Duodenal mucosa (tissue), 2 donors: ENCODE results near the gene RIT1.

Experiments
- H3K27ac ChIP-seq: one replicate; pipeline ENCODE4 v1.7.0; 2013; ENCODE audit warnings: low read depth, low read length
- H3K27me3 ChIP-seq, 2 donors: one replicate each; pipeline ENCODE4 v1.7.0; 2013; ENCODE audit warnings: low read length in 2 of 2, control low read depth in 1 of 2; ENCODE audit not compliant: insufficient read depth in 2 of 2, control insufficient read depth in 1 of 2
- H3K36me3 ChIP-seq, 2 donors: one replicate each; pipeline ENCODE4 v1.7.0; 2013; ENCODE audit warnings: low read length in 2 of 2, control low read depth in 1 of 2; ENCODE audit not compliant: insufficient read depth in 2 of 2, control insufficient read depth in 1 of 2
- H3K4me1 ChIP-seq, 2 donors: one replicate each; pipeline ENCODE4 v1.7.0; 2013; ENCODE audit warnings: low read length in 2 of 2, control low read depth in 1 of 2; ENCODE audit not compliant: insufficient read depth in 2 of 2, control insufficient read depth in 1 of 2
- H3K4me3 ChIP-seq, 2 donors: one replicate each; pipeline ENCODE4 v1.7.0; 2013; ENCODE audit warnings: low read length in 2 of 2, low read depth in 1 of 2
- H3K9ac ChIP-seq, 2 donors: one replicate each; pipeline ENCODE4 v1.7.0; 2013; ENCODE audit warnings: low read length in 2 of 2, low read depth in 1 of 2
- H3K9me3 ChIP-seq, 2 donors: one replicate each; pipeline ENCODE4 v1.7.0; 2013; ENCODE audit warnings: low read length in 2 of 2, control low read depth in 1 of 2; ENCODE audit not compliant: control insufficient read depth in 1 of 2

RIT1 gene, protein sequence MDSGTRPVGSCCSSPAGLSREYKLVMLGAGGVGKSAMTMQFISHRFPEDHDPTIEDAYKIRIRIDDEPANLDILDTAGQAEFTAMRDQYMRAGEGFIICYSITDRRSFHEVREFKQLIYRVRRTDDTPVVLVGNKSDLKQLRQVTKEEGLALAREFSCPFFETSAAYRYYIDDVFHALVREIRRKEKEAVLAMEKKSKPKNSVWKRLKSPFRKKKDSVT

DNA sequence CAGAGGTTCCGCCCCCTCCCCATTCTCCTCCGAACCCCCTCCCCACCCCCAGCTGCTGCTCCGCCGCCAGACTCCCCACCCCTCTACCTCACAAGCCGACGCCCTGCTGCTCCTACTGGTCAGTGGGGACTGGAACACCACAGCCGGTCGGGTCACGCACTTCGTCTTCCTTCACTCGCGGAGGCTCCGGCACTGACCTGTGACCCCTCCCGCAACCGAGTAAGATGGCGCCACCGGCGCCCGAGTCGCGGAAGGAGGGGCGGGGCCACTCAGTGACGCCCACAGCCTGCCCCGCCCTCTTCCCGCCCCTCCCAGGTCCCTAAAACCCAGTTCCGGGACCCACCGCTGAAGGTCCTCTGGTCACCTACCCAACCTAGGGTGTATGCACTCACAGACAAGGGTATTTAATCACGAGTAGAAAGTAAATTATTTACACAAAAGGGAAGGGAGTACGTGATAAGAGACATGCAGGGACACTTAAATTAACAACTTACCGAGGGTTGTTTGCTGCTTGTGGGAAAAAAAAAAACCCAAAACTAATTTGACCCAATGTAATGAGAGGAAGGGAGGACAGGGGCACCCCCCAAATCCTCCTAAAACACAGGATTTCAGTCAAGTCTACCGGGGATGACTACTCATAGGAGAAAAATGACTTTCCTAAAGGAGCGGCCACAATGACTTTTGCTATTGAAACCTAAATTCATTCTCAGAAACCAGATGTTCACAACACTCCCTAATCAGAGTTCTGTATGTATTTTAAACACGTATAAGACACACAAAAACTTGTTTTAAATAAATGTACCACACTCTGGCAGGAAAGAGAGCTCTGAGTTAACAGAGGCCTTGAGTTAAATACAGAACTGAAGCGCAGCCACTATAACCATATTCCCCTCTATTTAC is at the start of gene RIT1:
Gene RIT1, minus strand, starts transcription at position 194 of the 900 bp plus-strand sequence. CDS start 588 bp downstream, outside the sequence.
- peaks cover 14 to 18% of the 10 kb centered on the region in 2 donors for H3K4me1 ChIP-seq
- peak within 1 kb of the TSS; percentile 89 to 93 for H3K4me3 ChIP-seq
- H3K27me3 ChIP-seq, result no peaks in the 10 kb centered on the region
- no peaks in the 10 kb centered on the region for H3K9me3 ChIP-seq
- H3K27ac ChIP-seq, result peak within 1 kb of the TSS; percentile 69
- peak within 1 kb of the TSS; percentile 78 to 89 for H3K9ac ChIP-seq
- peaks cover 28 to 43% of the 10 kb centered on the region in 2 donors for H3K36me3 ChIP-seq

- no peak overlapping the region for H3K9ac ChIP-seq
- H3K9me3 ChIP-seq, result no peaks in the 10 kb centered on the region
- H3K4me1 ChIP-seq, result peaks cover 6 to 7% of the 10 kb centered on the region in 2 donors
- no peak overlapping the region for H3K27ac ChIP-seq
- H3K27me3 ChIP-seq, result no peaks in the 10 kb centered on the region
- H3K4me3 ChIP-seq, result no peak overlapping the region
- peaks cover 34 to 76% of the 10 kb centered on the region in 2 donors for H3K36me3 ChIP-seq
Measured at GRCh38 chr1:155960081-155960745, 49.1 kb upstream of the RIT1 start.

DNA sequence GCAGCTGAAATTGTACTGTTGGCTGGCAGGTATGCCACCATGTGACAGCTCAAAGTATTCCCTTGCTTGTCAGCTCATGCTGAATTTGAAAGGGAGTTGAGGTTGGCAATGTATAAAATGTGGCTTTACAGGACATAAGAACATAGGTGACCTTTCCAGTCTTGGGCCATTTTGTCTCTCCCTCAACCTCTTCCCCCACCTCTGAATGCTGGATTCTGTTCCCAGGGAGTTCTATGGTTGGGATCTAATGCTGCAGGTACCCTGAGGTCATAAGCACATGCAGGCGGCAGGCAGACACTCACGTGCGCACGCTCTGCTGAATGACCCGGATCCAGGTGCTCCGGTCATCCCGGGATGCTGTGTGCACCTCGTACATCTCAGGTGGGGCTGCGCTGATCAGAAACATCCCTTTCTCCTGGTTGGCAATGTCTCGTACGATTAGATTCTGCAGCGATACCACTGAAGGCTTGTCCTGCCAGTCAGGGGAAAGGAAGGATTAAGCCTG is 46.3 kb upstream of the RIT1 start:
- Histone ChIP-seq H3K4me1 (peaks cover 0 to under 1% of the 10 kb centered on the region in 2 donors), H3K27ac (no peak overlapping the region), H3K36me3 (peaks cover 32 to 78% of the 10 kb centered on the region in 2 donors), H3K9me3 (no peaks in the 10 kb centered on the region), H3K27me3 (no peaks in the 10 kb centered on the region), H3K4me3 (no peak overlapping the region), H3K9ac (no peak overlapping the region)

- H3K4me3 ChIP-seq, result no peak overlapping the region
- H3K27ac ChIP-seq, result no peak overlapping the region
- no peaks in the 10 kb centered on the region for H3K27me3 ChIP-seq
- peaks cover 40 to 84% of the 10 kb centered on the region in 2 donors for H3K36me3 ChIP-seq
- no peaks in the 10 kb centered on the region for H3K9me3 ChIP-seq
- H3K9ac ChIP-seq, result no peak overlapping the region
- no peaks in the 10 kb centered on the region for H3K4me1 ChIP-seq
Measured at GRCh38 chr1:155954645-155955044, 43.5 kb upstream of the RIT1 start.

- Histone ChIP-seq H3K27me3 (no peaks in the 10 kb centered on the region), H3K9me3 (no peaks in the 10 kb centered on the region), H3K4me1 (no peaks in the 10 kb centered on the region), H3K27ac (no peak overlapping the region), H3K9ac (no peak overlapping the region), H3K36me3 (peaks cover 42 to 74% of the 10 kb centered on the region in 2 donors), H3K4me3 (no peak overlapping the region)
Measured at GRCh38 chr1:155952505-155952890, 41.3 kb upstream of the RIT1 start.

DNA sequence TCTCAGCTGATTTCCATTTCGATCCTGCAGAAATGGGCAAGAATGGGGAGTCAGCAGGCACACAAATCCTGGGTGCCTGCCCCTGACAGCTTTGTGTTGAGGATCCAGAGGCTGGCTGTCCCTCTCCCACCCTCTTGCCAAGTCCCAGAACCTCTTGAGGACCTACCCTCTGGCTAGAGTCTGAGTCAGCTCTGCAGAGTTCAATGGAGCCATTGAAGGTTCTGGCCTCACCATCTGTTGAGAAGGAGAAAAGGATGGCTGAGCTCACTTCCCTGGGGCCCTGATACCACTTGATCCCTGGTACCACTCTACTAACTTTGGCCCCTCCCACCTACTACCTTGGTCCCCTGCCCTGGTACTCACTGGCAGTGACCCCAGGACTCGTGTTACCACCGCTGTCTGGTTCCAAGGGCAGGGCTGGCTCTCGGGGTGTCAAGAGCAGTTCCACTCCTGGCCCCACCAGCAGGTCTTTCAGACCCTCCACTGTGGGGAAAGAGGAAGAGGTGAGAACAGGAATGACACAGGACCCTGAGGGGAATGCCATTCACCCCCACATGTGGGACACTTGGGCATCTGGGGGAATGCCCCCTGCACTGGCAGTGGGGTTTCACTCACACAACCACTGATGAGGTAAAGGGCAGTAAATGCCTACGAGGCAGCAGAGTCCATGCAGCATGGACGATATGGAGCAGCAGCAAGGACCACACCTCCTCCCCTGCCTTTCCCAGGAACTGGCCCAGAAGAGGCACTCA is 40.8 kb upstream of the RIT1 start:
- Histone ChIP-seq H3K27ac (no peak overlapping the region), H3K4me3 (no peak overlapping the region), H3K9ac (no peak overlapping the region), H3K9me3 (no peaks in the 10 kb centered on the region), H3K4me1 (no peaks in the 10 kb centered on the region), H3K36me3 (peaks cover 44 to 72% of the 10 kb centered on the region in 2 donors), H3K27me3 (no peaks in the 10 kb centered on the region)

- H3K9me3 ChIP-seq, result no peaks in the 10 kb centered on the region
- H3K27ac ChIP-seq, result no peak overlapping the region
- no peak overlapping the region for H3K9ac ChIP-seq
- peaks cover 46 to 68% of the 10 kb centered on the region in 2 donors for H3K36me3 ChIP-seq
- H3K4me1 ChIP-seq, result peaks cover 0 to 7% of the 10 kb centered on the region in 2 donors
- no peaks in the 10 kb centered on the region for H3K27me3 ChIP-seq
- no peak overlapping the region for H3K4me3 ChIP-seq
Measured at GRCh38 chr1:155950829-155951228, 39.7 kb upstream of the RIT1 start.

- Histone ChIP-seq H3K4me3 (no peak overlapping the region), H3K9ac (no peak overlapping the region), H3K27ac (no peak overlapping the region), H3K4me1 (peaks cover 28 to 33% of the 10 kb centered on the region in 2 donors), H3K36me3 (peaks cover 38 to 44% of the 10 kb centered on the region in 2 donors), H3K27me3 (no peaks in the 10 kb centered on the region), H3K9me3 (no peaks in the 10 kb centered on the region)
Measured at GRCh38 chr1:155947741-155948140, 36.6 kb upstream of the RIT1 start.

DNA sequence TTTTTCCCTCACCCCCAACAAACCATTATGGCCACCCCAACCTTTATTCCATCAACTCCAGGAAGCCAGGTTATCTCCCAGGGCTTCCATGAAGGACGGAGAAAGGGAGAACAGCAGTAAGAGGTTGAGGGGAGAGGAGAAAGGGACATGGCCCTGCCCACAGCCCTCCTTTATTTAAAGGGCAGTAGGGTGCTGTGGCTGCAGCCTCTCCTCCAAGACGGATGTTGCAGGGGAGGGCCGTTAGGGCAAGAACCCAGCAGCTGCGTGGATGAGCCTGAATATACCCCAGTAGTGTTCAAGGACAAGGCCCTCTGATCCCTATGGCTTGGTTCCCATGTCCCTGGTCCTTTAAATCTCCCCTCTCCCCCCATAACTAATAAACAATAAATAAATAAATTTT is 36.1 kb upstream of the RIT1 start:
- Histone ChIP-seq H3K36me3 (peaks cover 34 to 39% of the 10 kb centered on the region in 2 donors), H3K4me1 (peaks cover 32 to 37% of the 10 kb centered on the region in 2 donors), H3K27ac (no peak overlapping the region), H3K9ac (no peak overlapping the region), H3K4me3 (no peak overlapping the region), H3K9me3 (no peaks in the 10 kb centered on the region), H3K27me3 (no peaks in the 10 kb centered on the region)
